GM19035 (cell line): Measurements from ENCODE around the gene PHAF1.

Experiments used
- ATAC-seq: cut with Tn5 transposase; IDR thresholded peaks from one replicate; pipeline ENCODE4 v1.9.1; 2021; ENCODE audit not compliant: unreplicated experiment

The PHAF1 gene

GRCh38 chr16:67162506-67163163 lies 52.9 kb downstream of the PHAF1 start:
- ATAC-seq = no peak

- no peak for ATAC-seq
These were observed 53.6 kb downstream of the PHAF1 start for GRCh38 chr16:67163164-67163998.

- ATAC-seq = no peak
These were observed 54.3 kb downstream of the PHAF1 start for GRCh38 chr16:67163999-67164558.

- ATAC-seq = no peak
These were observed 54.9 kb downstream of the PHAF1 start, which contains the start of gene HSF4 for GRCh38 chr16:67164599-67165061. Gene HSF4, plus strand, starts transcription at chr16:67164745. Its CDS starts 67 bp downstream, at chr16:67164812.

GRCh38 chr16:67165121-67166078 lies 55.7 kb downstream of the PHAF1 start:
- ATAC-seq = no peak

- no peak for ATAC-seq
These were observed 56.4 kb downstream of the PHAF1 start for GRCh38 chr16:67166110-67166547.

- no peak for ATAC-seq
These were observed 56.9 kb downstream of the PHAF1 start for GRCh38 chr16:67166598-67167168.

- ATAC-seq = no peak
These were observed 57.8 kb downstream of the PHAF1 start for GRCh38 chr16:67167588-67167987.

- ATAC-seq = no peak
These were observed 59.3 kb downstream of the PHAF1 start for GRCh38 chr16:67169011-67169451.

- ATAC-seq = no peak
These were observed 60.0 kb downstream of the PHAF1 start for GRCh38 chr16:67169642-67170167.

- peak; percentile 41 for ATAC-seq
These were observed 60.6 kb downstream of the PHAF1 start, which contains the start of gene NOL3 for GRCh38 chr16:67170168-67170948. Gene NOL3, plus strand, starts transcription at chr16:67170538.

GRCh38 chr16:67170949-67171649 lies 61.4 kb downstream of the PHAF1 start:
- ATAC-seq = no peak

GRCh38 chr16:67173323-67173722 lies 63.6 kb downstream of the PHAF1 start:
- ATAC-seq = no peak

GRCh38 chr16:67173808-67174705 lies 64.3 kb downstream of the PHAF1 start:
- peak; percentile 33 for ATAC-seq

- ATAC-seq = no peak
These were observed 65.0 kb downstream of the PHAF1 start for GRCh38 chr16:67174706-67175231.

- ATAC-seq = no peak
These were observed 66.9 kb downstream of the PHAF1 start for GRCh38 chr16:67176662-67177061.
